KMS-11 (cell line): ENCODE measurements around the gene UMPS.
A peak's percentile ranks its signal among the peaks of the same experiment; 100 is the strongest.

Experiments used
- H2AFZ ChIP-seq: fragments of 200-600 bp; sonication (generic); 2 replicates; pipeline ENCODE4 v1.6.1; 2016; ENCODE audit warnings: antibody characterized with exemption, mixed run types, low read depth
- H3K27ac ChIP-seq: fragments of 200-600 bp; sonication (generic); 2 replicates; pipeline ENCODE4 v1.6.1; 2016; ENCODE audit warnings: mild to moderate bottlenecking, mixed run types
- H3K27me3 ChIP-seq: fragments of 200-600 bp; sonication (generic); 2 replicates; pipeline ENCODE4 v1.6.1; 2017; ENCODE audit warnings: mild to moderate bottlenecking, low read depth, mixed run types, moderate library complexity; ENCODE audit not compliant: insufficient read depth
- H3K36me3 ChIP-seq: fragments of 200-600 bp; sonication (generic); 2 replicates; pipeline ENCODE4 v1.6.1; 2017; ENCODE audit warnings: mild to moderate bottlenecking, mixed run types; ENCODE audit not compliant: insufficient read depth
- H3K4me1 ChIP-seq: fragments of 200-600 bp; sonication (generic); 2 replicates; pipeline ENCODE4 v1.6.1; 2016; ENCODE audit warnings: mild to moderate bottlenecking, low read depth, mixed run types; ENCODE audit not compliant: poor library complexity, severe bottlenecking
- H3K4me2 ChIP-seq: fragments of 200-600 bp; sonication (generic); 2 replicates; pipeline ENCODE4 v1.7.0; 2016; ENCODE audit warnings: mild to moderate bottlenecking, mixed run types
- H3K4me3 ChIP-seq: fragments of 200-600 bp; sonication (generic); IDR thresholded peaks from 2 replicates; pipeline ENCODE4 v1.6.1; 2017; ENCODE audit warnings: low read depth, low read length, mixed read lengths; ENCODE audit not compliant: insufficient read depth
- H3K79me2 ChIP-seq: fragments of 200-600 bp; sonication (generic); 2 replicates; pipeline ENCODE4 v1.6.1; 2016; ENCODE audit warnings: low read depth, mixed run types; ENCODE audit not compliant: insufficient read depth
- H3K9ac ChIP-seq: fragments of 200-600 bp; sonication (generic); 2 replicates; pipeline ENCODE4 v1.6.1; 2016; ENCODE audit warnings: mild to moderate bottlenecking, mixed run types
- H4K20me1 ChIP-seq: fragments of 200-600 bp; sonication (generic); 2 replicates; pipeline ENCODE4 v1.6.1; 2016; ENCODE audit warnings: mild to moderate bottlenecking, mixed run types; ENCODE audit not compliant: insufficient read depth
- CTCF ChIP-seq: fragments of 200-600 bp; sonication (generic); conservative IDR thresholded peaks from 2 replicates; pipeline ENCODE4 v1.6.1; 2017; ENCODE audit warnings: low read depth, mild to moderate bottlenecking, antibody characterized with exemption, low read length, moderate library complexity, mixed read lengths

The UMPS gene

GRCh38 chr3:124707656-124708062 lies 22.6 kb upstream of the UMPS start:
- Histone ChIP-seq H3K4me2 (no peak overlapping the region), H3K79me2 (no peaks in the 10 kb centered on the region), H3K4me3 (no peak overlapping the region), H3K27me3 (no peaks in the 10 kb centered on the region), H4K20me1 (no peaks in the 10 kb centered on the region), H2AFZ (no peak overlapping the region), H3K9ac (no peak overlapping the region), H3K36me3 (no peaks in the 10 kb centered on the region), H3K4me1 (no peaks in the 10 kb centered on the region), H3K27ac (no peak overlapping the region)
- TF ChIP-seq CTCF, result no peak

- Histone ChIP-seq H3K4me3 (no peak overlapping the region), H3K79me2 (no peaks in the 10 kb centered on the region), H3K4me2 (no peak overlapping the region), H3K27me3 (no peaks in the 10 kb centered on the region), H3K4me1 (no peaks in the 10 kb centered on the region), H2AFZ (no peak overlapping the region), H3K27ac (no peak overlapping the region), H3K9ac (no peak overlapping the region), H3K36me3 (no peaks in the 10 kb centered on the region), H4K20me1 (no peaks in the 10 kb centered on the region)
- TF ChIP-seq CTCF, result no peak
Observed at GRCh38 chr3:124714223-124714853, 15.9 kb upstream of the UMPS start.

- Histone ChIP-seq H3K4me1 (no peaks in the 10 kb centered on the region), H3K4me3 (no peak overlapping the region), H3K36me3 (no peaks in the 10 kb centered on the region), H3K27me3 (no peaks in the 10 kb centered on the region), H3K79me2 (no peaks in the 10 kb centered on the region), H4K20me1 (no peaks in the 10 kb centered on the region), H3K27ac (no peak overlapping the region), H3K4me2 (no peak overlapping the region), H2AFZ (no peak overlapping the region), H3K9ac (no peak overlapping the region)
- TF ChIP-seq CTCF, result no peak
Observed at GRCh38 chr3:124722589-124722988, 7.7 kb upstream of the UMPS start.

- H4K20me1 ChIP-seq, result no peaks in the 10 kb centered on the region
- H3K4me1 ChIP-seq, result peaks cover 38% of the 10 kb centered on the region
- no peaks in the 10 kb centered on the region for H3K27me3 ChIP-seq
- peak overlapping the region; percentile 83 for H3K4me3 ChIP-seq
- H3K79me2 ChIP-seq, result peaks cover 45% of the 10 kb centered on the region
- peak overlapping the region; percentile 77 for H2AFZ ChIP-seq
- H3K9ac ChIP-seq, result peak overlapping the region; percentile 95
- H3K4me2 ChIP-seq, result peak overlapping the region; percentile 89
- TF ChIP-seq CTCF, result no peak
- peak overlapping the region; percentile 75 for H3K27ac ChIP-seq
- H3K36me3 ChIP-seq, result peaks cover 3% of the 10 kb centered on the region; the same call in 1 of the 2 replicates
Observed at GRCh38 chr3:124730941-124731297, 667 bp downstream of the UMPS start.
